Endothelial cell of umbilical vein (primary cell): ENCODE measurements around the gene AKT1. TPM values are rescaled to one million over a fixed set of nuclear protein-coding genes. Genes with fewer than 3 reads are reported as not detected.

Experiments
- BruUV-seq: library from RNA; stranded (reverse); fragments of 400-500 nt; replicated peaks from 2 replicates; lab custom pipeline; 2021; lab: Mats Ljungman, UMichigan
- CTCF ChIA-PET: fragments of 300-600, 350-600 bp; sonication (Branson Sonifier 250); formaldehyde crosslinking; loops from one replicate; lab custom pipeline; 2021; ENCODE audit warnings: antibody characterized with exemption, inconsistent platforms; lab: Charles Lee
- POLR2A ChIA-PET: fragments of 300-600, 350-600 bp; sonication (Branson Sonifier 250); formaldehyde crosslinking; loops from one replicate; lab custom pipeline; 2021; ENCODE audit warnings: antibody characterized with exemption, inconsistent platforms; lab: Charles Lee
- DNase-seq: peaks from one replicate; pipeline ENCODE4 v3.0.0-alpha.2; 2011; ENCODE audit warnings: low read depth, low spot score
- FAIRE-seq: peaks from 2 replicates; lab custom pipeline; 2011; peaks lifted over from hg19 to GRCh38; lab: Jason Lieb, UNC
- H2AFZ ChIP-seq: 2 replicates; pipeline ENCODE4 v1.6.0; 2012; ENCODE audit warnings: low read depth, low read length, control low read depth, inconsistent platforms
- H3K27ac ChIP-seq: 2 replicates; pipeline ENCODE4 v1.5.1; 2011; ENCODE audit warnings: low read depth, mild to moderate bottlenecking, control low read depth, low read length, moderate library complexity; ENCODE audit not compliant: insufficient read depth
- H3K27me3 ChIP-seq, 2 experiments: 2 replicates each; pipeline versions ENCODE4 v1.6.0 to v1.6.1; 2011; ENCODE audit warnings: low read length in 2 of 2, mixed read lengths in 1 of 2; ENCODE audit not compliant: control insufficient read depth in 2 of 2, insufficient read depth in 2 of 2
- H3K36me3 ChIP-seq, 2 experiments: 2 replicates in 1 of 2; 3 replicates in 1 of 2; pipeline ENCODE4 v1.5.1; 2011; ENCODE audit warnings: low read length in 2 of 2, mild to moderate bottlenecking in 1 of 2, moderate library complexity in 1 of 2; ENCODE audit not compliant: control insufficient read depth in 2 of 2, insufficient read depth in 2 of 2; ENCODE audit errors: extremely low read depth in 1 of 2
- H3K4me1 ChIP-seq: 3 replicates; pipeline ENCODE4 v1.5.1; 2011; ENCODE audit warnings: mild to moderate bottlenecking, low read length; ENCODE audit not compliant: control insufficient read depth, insufficient read depth; ENCODE audit errors: extremely low read depth
- H3K4me2 ChIP-seq: 2 replicates; pipeline ENCODE4 v1.6.1; 2011; ENCODE audit warnings: low read length, control low read depth, mixed read lengths; ENCODE audit not compliant: insufficient read depth
- H3K4me3 ChIP-seq, 3 experiments: fragments of 200-600 bp in 1 of 3; sonication (generic), shearing (Covaris generic) in 1 of 3; replicated peaks in 1 of 3; 2 replicates each; pipeline ENCODE4 v1.5.1; 2011 to 2016; ENCODE audit warnings: control low read depth in 3 of 3, low read length in 3 of 3, mild to moderate bottlenecking in 2 of 3, inconsistent platforms in 1 of 3, low read depth in 1 of 3, moderate library complexity in 1 of 3; ENCODE audit not compliant: insufficient read depth in 1 of 3
- H3K79me2 ChIP-seq: 2 replicates; pipeline ENCODE4 v1.6.0; 2012; ENCODE audit warnings: low read length, inconsistent platforms; ENCODE audit not compliant: control insufficient read depth, insufficient read depth
- H3K9ac ChIP-seq: replicated peaks from 2 replicates; pipeline ENCODE3; 2011; ENCODE audit warnings: low read length, control low read depth; ENCODE audit not compliant: insufficient read depth; ENCODE audit errors: extremely low read depth
- H3K9me1 ChIP-seq: replicated peaks from 3 replicates; pipeline ENCODE4 v1.6.0; 2011; ENCODE audit warnings: mild to moderate bottlenecking, low read length; ENCODE audit not compliant: control insufficient read depth, insufficient read depth; ENCODE audit errors: extremely low read depth
- H3K9me3 ChIP-seq: replicated peaks from 2 replicates; pipeline ENCODE4 v1.5.1; 2012; ENCODE audit warnings: low read length, inconsistent platforms; ENCODE audit not compliant: control insufficient read depth, insufficient read depth
- H4K20me1 ChIP-seq: replicated peaks from 2 replicates; pipeline ENCODE3; 2011; ENCODE audit warnings: mild to moderate bottlenecking, low read length; ENCODE audit not compliant: control insufficient read depth, insufficient read depth; ENCODE audit errors: extremely low read depth
- EZH2 ChIP-seq: IDR thresholded peaks from 2 replicates; pipeline ENCODE4 v1.6.1; 2012; ENCODE audit warnings: borderline replicate concordance, low read depth, mild to moderate bottlenecking, moderate library complexity, low read length, inconsistent platforms; ENCODE audit not compliant: severe bottlenecking
- FOS ChIP-seq: IDR thresholded peaks from 2 replicates; pipeline ENCODE4 v1.6.1; 2011; ENCODE audit warnings: mild to moderate bottlenecking, low read length, moderate library complexity, borderline replicate concordance; ENCODE audit not compliant: insufficient read depth
- JUN ChIP-seq: IDR thresholded peaks from 2 replicates; pipeline ENCODE4 v1.6.1; 2011; ENCODE audit warnings: borderline replicate concordance, low read depth; ENCODE audit not compliant: insufficient read length, insufficient read depth
- MAX ChIP-seq: IDR thresholded peaks from 2 replicates; pipeline ENCODE4 v1.6.1; 2011; ENCODE audit not compliant: insufficient read depth, insufficient read length
- MYC ChIP-seq: IDR thresholded peaks from one replicate; pipeline ENCODE4 v1.6.1; 2011; ENCODE audit warnings: mild to moderate bottlenecking, low read depth, low read length
- POLR2A ChIP-seq: IDR thresholded peaks from 2 replicates; pipeline ENCODE4 v1.6.1; 2012; ENCODE audit warnings: low read depth, mild to moderate bottlenecking, control low read depth, low read length
- POLR2AphosphoS5 ChIP-seq: IDR thresholded peaks from 2 replicates; pipeline ENCODE4 v1.6.1; 2012; ENCODE audit warnings: low read depth, mild to moderate bottlenecking, control low read depth, low read length, moderate library complexity; ENCODE audit not compliant: insufficient read depth
- dilution Hi-C: fragments of 300-500 bp; cut with MboI; formaldehyde crosslinking; loops from one replicate; pipeline ENCODE4 v1.15.0; 2019; ENCODE audit warnings: low sequenced_read_pairs; ENCODE audit not compliant: extremely low pct_ligation_motif_present
- intact Hi-C: fragments of 100-400 bp; cut with micrococcal nuclease; formaldehyde crosslinking; loops from one replicate; pipeline ENCODE4 v1.10.0; 2022
- polyA plus RNA-seq, 4 experiments: library from polyadenylated mRNA; depleted of rRNA in 3 of 4; stranded (reverse) in 3 of 4; unstranded in 1 of 4; fragments of >200 nt; gene quantifications; 2 replicates each; pipeline versions ENCODE4 v1.2.1 to v1.2.3, GENCODE V29; 2011 to 2012; ENCODE audit warnings: missing spikeins in 1 of 4
- total RNA-seq: library from RNA; stranded (reverse); gene quantifications from 2 replicates; pipeline ENCODE4 v1.2.3, GENCODE V29; 2021

The AKT1 gene
- total and polyA plus RNA-seq, 2 donors (not counting 3 experiments of a cell fraction or from before 2014, with no cell fraction given): 177 to 191 TPM

- CTCF ChIA-PET: no interaction called here
- Histone ChIP-seq H3K9ac (no peak overlapping the region), H3K9me1 (no peaks in the 10 kb centered on the region), H3K36me3 (no peaks in the 10 kb centered on the region), H3K27me3 (no peaks in the 10 kb centered on the region), H3K9me3 (no peaks in the 10 kb centered on the region), H3K4me2 (no peak overlapping the region), H2AFZ (no peak overlapping the region), H3K4me3 (no peak overlapping the region), H3K27ac (no peak overlapping the region), H4K20me1 (no peaks in the 10 kb centered on the region), H3K79me2 (no peaks in the 10 kb centered on the region), H3K4me1 (no peaks in the 10 kb centered on the region)
- POLR2A ChIA-PET: no interaction called here
- intact Hi-C loops (no loop called here), dilution Hi-C loops (no loop called here)
- BruUV-seq: no TSS peak
- DNase-seq: no peak
- FAIRE-seq: no peak
- TF ChIP-seq FOS: no peak
- no peak for TF ChIP-seq POLR2A
- TF ChIP-seq POLR2AphosphoS5: no peak
- TF ChIP-seq JUN: no peak
- no peak for TF ChIP-seq MYC
- no peak for TF ChIP-seq EZH2
- TF ChIP-seq MAX: no peak
These were observed 11.3 kb upstream of the AKT1 start for GRCh38 chr14:104806625-104807465.
